Lower leg skin (tissue), 3 donors: ENCODE measurements around the gene THSD4.

Experiments
- CTCF ChIP-seq, 3 donors: fragments of 450-650 bp; IDR thresholded peaks; one replicate each; pipeline ENCODE4 v1.5.1; 2016; ENCODE audit warnings: antibody characterized with exemption in 3 of 3, mild to moderate bottlenecking in 3 of 3, moderate library complexity in 2 of 3
- POLR2A ChIP-seq, 2 donors: fragments of 450-650 bp; IDR thresholded peaks; one replicate each; pipeline ENCODE4 v1.6.1; 2016 to 2017; ENCODE audit warnings: antibody characterized with exemption in 2 of 2, mild to moderate bottlenecking in 1 of 2, moderate library complexity in 1 of 2

- TF ChIP-seq CTCF (IDR thresholded peaks at IDR 0.05) (no peak), POLR2A (IDR thresholded peaks at IDR 0.05) (no peak)
Observed at GRCh38 chr15:71312731-71313460, 197.6 kb downstream of the THSD4 start.
